Muscle of arm (tissue), 12 donors: Measurements from ENCODE around the gene NPLOC4. TPM values are rescaled to one million over a fixed set of nuclear protein-coding genes. Genes with fewer than 3 reads are reported as not detected.
A peak's percentile ranks its signal among the peaks of the same experiment; 100 is the strongest.

ENCODE experiments used
- DNase-seq: peaks from one replicate; pipeline ENCODE4 v3.0.0-alpha.2; 2013
- polyA plus RNA-seq, 12 donors: library from polyadenylated mRNA; unstranded; fragments of 120-200 nt; gene quantifications; one replicate each; pipeline ENCODE4 v1.2.1, GENCODE V29; 2013; ENCODE audit not compliant: insufficient read length in 12 of 12

NPLOC4 gene
- polyA plus RNA-seq, 12 donors, result 48.7 to 63.7 (median 58.9) TPM; not detected in 1

- no peak for DNase-seq
Observed at GRCh38 chr17:81520021-81520901, 116.7 kb downstream of the NPLOC4 start.

- DNase-seq, result no peak
Observed at GRCh38 chr17:81519284-81520020, 117.5 kb downstream of the NPLOC4 start.

GRCh38 chr17:81518785-81519283 lies 118.1 kb downstream of the NPLOC4 start:
- no peak for DNase-seq

GRCh38 chr17:81518113-81518784 lies 118.7 kb downstream of the NPLOC4 start:
- DNase-seq, result no peak

GRCh38 chr17:81517339-81518112 lies 119.4 kb downstream of the NPLOC4 start:
- DNase-seq, result no peak

GRCh38 chr17:81517009-81517338 lies 119.9 kb downstream of the NPLOC4 start:
- no peak for DNase-seq

GRCh38 chr17:81516439-81516838 lies 120.5 kb downstream of the NPLOC4 start:
- no peak for DNase-seq

GRCh38 chr17:81515530-81516041 lies 121.3 kb downstream of the NPLOC4 start:
- no peak for DNase-seq

- DNase-seq, result peak; percentile 71
Observed at GRCh38 chr17:81514739-81515529, 122.0 kb downstream of the NPLOC4 start.

GRCh38 chr17:81514489-81514738 lies 122.5 kb downstream of the NPLOC4 start:
- no peak for DNase-seq

- DNase-seq, result no peak
Observed at GRCh38 chr17:81513753-81514488, 123.0 kb downstream of the NPLOC4 start.

- no peak for DNase-seq
Observed at GRCh38 chr17:81513372-81513752, 123.5 kb downstream of the NPLOC4 start.

- DNase-seq, result peak; percentile 91
Observed at GRCh38 chr17:81512562-81513371, 124.1 kb downstream of the NPLOC4 start, which contains the start of gene ACTG1. Gene ACTG1, minus strand, starts transcription at chr17:81512799. Its CDS starts 445 bp downstream, at chr17:81512354.

- no peak for DNase-seq
Observed at GRCh38 chr17:81511804-81512561, 124.9 kb downstream of the NPLOC4 start.

- DNase-seq, result no peak
Observed at GRCh38 chr17:81511554-81511803, 125.4 kb downstream of the NPLOC4 start.

- DNase-seq, result no peak
Observed at GRCh38 chr17:81510785-81511553, 125.9 kb downstream of the NPLOC4 start.

- no peak for DNase-seq
Observed at GRCh38 chr17:81509972-81510784, 126.7 kb downstream of the NPLOC4 start.
